Skeletal muscle satellite cell (primary cell): ENCODE data around the gene WDR48. TPM values are rescaled to one million over a fixed set of nuclear protein-coding genes. Genes with fewer than 3 reads are reported as not detected.

Experiments
- H3K27me3 ChIP-seq: 2 replicates; pipeline ENCODE4 v1.7.0; 2013; ENCODE audit warnings: low read length; ENCODE audit not compliant: control insufficient read depth, insufficient read depth
- H3K36me3 ChIP-seq: 2 replicates; pipeline ENCODE4 v1.7.0; 2013; ENCODE audit warnings: mild to moderate bottlenecking, control low read depth, low read length; ENCODE audit not compliant: insufficient read depth
- H3K4me1 ChIP-seq: 2 replicates; pipeline ENCODE4 v1.7.0; 2013; ENCODE audit warnings: low read length; ENCODE audit not compliant: control insufficient read depth, insufficient read depth
- H3K4me2 ChIP-seq: 2 replicates; pipeline ENCODE4 v1.7.0; 2013; ENCODE audit warnings: mild to moderate bottlenecking, low read length
- H3K4me3 ChIP-seq: 2 replicates; pipeline ENCODE4 v1.7.0; 2013; ENCODE audit warnings: low read length
- H3K9ac ChIP-seq: 2 replicates; pipeline ENCODE4 v1.7.0; 2013; ENCODE audit warnings: mild to moderate bottlenecking, low read depth, low read length, moderate library complexity
- H3K9me3 ChIP-seq: replicated peaks from 2 replicates; pipeline ENCODE4 v1.7.0; 2013; ENCODE audit warnings: mild to moderate bottlenecking, control low read depth, low read length
- total RNA-seq: library from RNA; depleted of rRNA; stranded (reverse); fragments of >200 nt; gene quantifications from 2 replicates; pipeline ENCODE4 v1.2.3, GENCODE V29; 2012; rRNA removed

Gene WDR48
- 17.9 and 25.1 TPM in 2 replicates for total RNA-seq

DNA sequence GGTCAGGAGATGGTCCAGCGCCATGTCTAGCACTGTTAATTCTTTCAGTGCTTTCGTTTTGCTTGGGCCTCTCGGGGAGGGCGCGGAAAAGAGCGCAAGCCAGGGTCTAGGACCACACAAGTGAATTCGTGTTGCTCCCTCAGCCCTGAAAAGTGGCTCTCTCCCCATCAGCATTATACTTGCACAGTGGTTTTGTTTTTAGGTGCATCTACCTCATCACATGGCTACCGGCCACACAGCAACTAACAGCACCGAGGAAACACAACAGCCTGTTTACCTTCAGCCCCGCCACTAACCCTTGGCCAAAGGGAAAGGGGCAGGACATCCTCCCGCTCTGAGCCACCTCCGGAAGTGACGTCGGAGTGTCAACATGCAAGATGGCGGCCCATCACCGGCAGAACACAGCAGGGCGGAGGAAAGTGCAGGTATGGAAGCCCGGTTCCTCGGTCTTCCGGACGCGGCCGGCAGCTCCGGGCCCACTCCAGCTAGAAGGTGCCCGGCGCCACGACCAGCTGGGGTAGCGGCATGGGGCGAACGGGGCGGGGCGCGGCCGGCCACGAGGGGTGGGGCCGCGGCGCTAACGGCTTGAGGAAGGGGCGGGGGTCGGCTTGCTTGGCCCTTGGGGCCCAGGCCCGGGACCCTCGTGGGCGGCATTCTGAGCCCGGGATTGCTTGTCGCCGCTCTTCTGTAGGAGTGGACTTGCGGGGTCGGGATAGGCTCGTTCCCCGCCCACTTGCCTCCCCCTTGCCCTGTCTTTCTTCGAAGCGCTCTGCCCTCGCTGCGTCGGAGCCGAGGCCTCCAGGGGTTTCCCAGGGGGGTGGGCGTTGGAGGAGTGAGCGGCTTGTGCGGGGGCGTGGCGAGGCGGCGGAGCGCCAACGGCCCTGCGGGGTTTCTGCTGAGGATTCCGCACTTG lies at the start of gene WDR48, which contains the start of gene SCN11A:
TSS of gene WDR48 (plus strand) at position 368 of the 913 bp plus-strand sequence. CDS start at position 378, 10 bp downstream.
TSS of gene SCN11A (minus strand) at position 296 of the 913 bp plus-strand sequence. CDS start 101,582 bp downstream, outside the sequence.
- Histone ChIP-seq H3K36me3 (no peaks in the 10 kb centered on the region), H3K9ac (peak within 1 kb of the TSS; percentile 89), H3K4me2 (peak within 1 kb of the TSS; percentile 82), H3K9me3 (no peaks in the 10 kb centered on the region), H3K4me1 (peaks cover 17% of the 10 kb centered on the region), H3K27me3 (peaks cover 15% of the 10 kb centered on the region), H3K4me3 (peak within 1 kb of the TSS; percentile 79)

GRCh38 chr3:39005295-39005694 lies 46.5 kb upstream of the WDR48 start:
- Histone ChIP-seq H3K4me2 (no peak overlapping the region), H3K9me3 (no peaks in the 10 kb centered on the region), H3K27me3 (peaks cover 15% of the 10 kb centered on the region), H3K36me3 (no peaks in the 10 kb centered on the region), H3K9ac (no peak overlapping the region), H3K4me3 (no peak overlapping the region), H3K4me1 (no peaks in the 10 kb centered on the region)

- peaks cover 13% of the 10 kb centered on the region for H3K27me3 ChIP-seq
- no peaks in the 10 kb centered on the region for H3K4me1 ChIP-seq
- no peak overlapping the region for H3K4me3 ChIP-seq
- no peak overlapping the region for H3K9ac ChIP-seq
- H3K9me3 ChIP-seq = no peaks in the 10 kb centered on the region
- no peaks in the 10 kb centered on the region for H3K36me3 ChIP-seq
- no peak overlapping the region for H3K4me2 ChIP-seq
Measured at GRCh38 chr3:39011191-39011736, 40.6 kb upstream of the WDR48 start.

GRCh38 chr3:39013289-39013688 lies 38.5 kb upstream of the WDR48 start:
- Histone ChIP-seq H3K27me3 (peaks cover 15% of the 10 kb centered on the region), H3K9ac (no peak overlapping the region), H3K9me3 (no peaks in the 10 kb centered on the region), H3K4me3 (no peak overlapping the region), H3K36me3 (no peaks in the 10 kb centered on the region), H3K4me2 (no peak overlapping the region), H3K4me1 (no peaks in the 10 kb centered on the region)

DNA sequence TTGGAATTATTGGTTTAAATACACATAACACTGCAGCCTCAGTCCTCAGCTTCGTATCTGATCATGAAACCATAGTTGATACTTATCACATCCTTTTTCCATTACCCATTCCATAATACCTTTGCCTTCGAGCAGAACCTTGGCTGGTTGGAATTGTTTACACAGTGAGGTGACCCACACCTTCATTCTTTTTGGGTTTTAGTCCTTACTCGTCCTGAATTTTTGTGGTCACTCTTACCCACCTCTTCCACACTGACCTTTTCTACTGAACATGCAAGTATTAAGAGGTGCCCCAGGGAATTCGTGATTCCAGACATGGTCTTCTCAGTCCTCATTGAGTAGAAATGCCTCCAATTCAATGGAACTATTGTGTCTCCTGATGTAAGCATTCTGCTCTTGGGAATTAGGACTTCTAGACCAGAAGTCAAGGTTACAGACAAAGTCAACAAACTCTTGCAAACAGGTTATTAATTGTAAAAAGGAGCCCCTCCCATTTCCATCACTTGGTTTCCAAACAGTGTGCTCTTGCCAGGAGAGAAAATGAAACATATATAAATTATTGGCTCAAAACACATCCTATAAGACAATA lies 37.8 kb upstream of the WDR48 start:
- H3K4me2 ChIP-seq = no peak overlapping the region
- H3K4me3 ChIP-seq = no peak overlapping the region
- no peak overlapping the region for H3K9ac ChIP-seq
- no peaks in the 10 kb centered on the region for H3K9me3 ChIP-seq
- H3K4me1 ChIP-seq = no peaks in the 10 kb centered on the region
- H3K27me3 ChIP-seq = peaks cover 15% of the 10 kb centered on the region
- no peaks in the 10 kb centered on the region for H3K36me3 ChIP-seq

GRCh38 chr3:39015418-39015817 lies 36.4 kb upstream of the WDR48 start:
- Histone ChIP-seq H3K4me1 (no peaks in the 10 kb centered on the region), H3K9ac (no peak overlapping the region), H3K27me3 (peaks cover 25% of the 10 kb centered on the region), H3K4me3 (no peak overlapping the region), H3K9me3 (no peaks in the 10 kb centered on the region), H3K36me3 (no peaks in the 10 kb centered on the region), H3K4me2 (no peak overlapping the region)

DNA sequence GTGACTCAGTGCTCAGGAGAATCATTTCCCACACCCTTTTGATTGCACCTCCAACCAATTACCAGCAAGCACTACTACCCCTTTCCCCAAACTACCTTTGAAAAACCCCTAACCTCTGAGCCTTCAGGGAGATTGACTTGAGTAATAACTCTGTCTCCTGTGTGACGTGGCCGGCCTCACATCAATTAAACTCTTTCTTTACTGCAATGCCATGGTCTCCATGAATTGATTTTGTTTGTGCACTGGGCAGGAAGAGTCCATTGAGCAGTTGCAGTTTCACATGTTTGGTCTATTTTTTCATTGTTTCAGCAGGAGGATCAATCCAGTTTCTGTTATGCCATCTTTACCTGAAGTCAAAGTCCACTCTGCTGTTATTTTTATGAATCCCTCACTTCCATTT lies 32.5 kb upstream of the WDR48 start:
- no peak overlapping the region for H3K4me3 ChIP-seq
- no peaks in the 10 kb centered on the region for H3K9me3 ChIP-seq
- H3K36me3 ChIP-seq = no peaks in the 10 kb centered on the region

DNA sequence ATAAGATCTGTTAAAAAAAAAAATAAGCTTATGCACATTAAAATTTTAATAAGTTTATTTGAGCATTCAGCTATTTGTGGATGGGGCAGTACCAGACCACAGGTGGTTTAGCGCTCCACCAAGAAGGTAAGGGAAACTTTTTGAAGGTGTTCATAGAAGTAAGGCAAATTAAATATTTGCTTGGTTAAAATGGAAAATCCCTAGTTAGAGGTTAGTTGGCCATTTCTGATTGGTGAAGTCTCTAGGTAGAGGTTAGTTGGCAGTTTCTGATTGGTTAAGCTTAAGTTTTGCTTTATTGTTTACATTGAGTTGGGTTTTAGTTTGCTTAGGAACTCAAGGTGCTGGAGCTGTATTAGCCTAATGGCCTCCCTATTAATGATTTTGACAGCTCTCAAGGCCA lies 30.8 kb upstream of the WDR48 start:
- H3K4me1 ChIP-seq = no peaks in the 10 kb centered on the region
- no peaks in the 10 kb centered on the region for H3K36me3 ChIP-seq
- H3K9ac ChIP-seq = no peak overlapping the region
- no peaks in the 10 kb centered on the region for H3K9me3 ChIP-seq
- no peak overlapping the region for H3K4me3 ChIP-seq
- no peak overlapping the region for H3K4me2 ChIP-seq
- H3K27me3 ChIP-seq = peaks cover 32% of the 10 kb centered on the region

More for the DNA sequence above, 32.5 kb upstream of the WDR48 start:
- H3K4me1 ChIP-seq = no peaks in the 10 kb centered on the region
- no peak overlapping the region for H3K4me2 ChIP-seq
- peaks cover 29% of the 10 kb centered on the region for H3K27me3 ChIP-seq
- no peak overlapping the region for H3K9ac ChIP-seq

DNA sequence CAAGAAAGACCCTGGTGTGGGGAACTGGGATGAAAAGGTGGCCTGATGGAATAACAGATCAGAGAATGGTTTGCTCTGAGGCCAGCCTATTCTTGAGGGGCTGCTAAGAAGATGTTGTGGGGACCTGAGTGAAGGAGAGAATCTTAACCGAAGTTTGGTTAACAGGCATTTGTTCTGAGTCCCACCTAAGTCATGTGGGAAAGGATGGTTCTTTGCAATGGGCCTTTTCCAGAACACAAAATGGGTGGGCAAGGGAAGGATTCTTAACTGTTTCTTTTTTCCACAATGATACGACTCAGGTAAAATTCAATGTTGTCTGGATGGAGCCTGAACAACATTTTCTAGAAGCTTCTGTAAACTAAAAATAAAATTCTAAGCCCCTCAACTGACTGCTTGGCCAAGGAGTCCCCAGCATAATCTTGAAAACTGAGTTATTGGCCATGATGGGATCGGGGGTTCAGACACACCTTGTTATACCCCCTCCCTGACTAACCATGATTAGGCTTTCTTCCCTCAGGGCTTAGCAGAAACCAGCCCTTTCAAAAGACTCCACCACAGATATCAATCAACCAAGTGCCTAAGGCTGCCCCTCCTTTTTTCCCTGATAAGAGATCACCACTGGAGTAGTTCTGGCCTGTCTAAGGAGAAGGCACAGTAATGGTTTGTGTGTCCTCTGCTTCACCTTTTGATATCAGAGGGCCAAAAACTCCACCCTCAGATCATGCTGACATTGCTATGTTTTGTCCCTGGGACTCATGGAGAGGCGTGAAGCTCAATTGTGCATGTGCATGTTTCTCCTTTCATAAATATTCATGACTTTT lies 30.1 kb upstream of the WDR48 start:
- H3K27me3 ChIP-seq = peaks cover 38% of the 10 kb centered on the region
- H3K4me2 ChIP-seq = no peak overlapping the region
- no peaks in the 10 kb centered on the region for H3K4me1 ChIP-seq
- no peak overlapping the region for H3K4me3 ChIP-seq
- no peak overlapping the region for H3K9ac ChIP-seq
- no peaks in the 10 kb centered on the region for H3K36me3 ChIP-seq
- no peaks in the 10 kb centered on the region for H3K9me3 ChIP-seq

DNA sequence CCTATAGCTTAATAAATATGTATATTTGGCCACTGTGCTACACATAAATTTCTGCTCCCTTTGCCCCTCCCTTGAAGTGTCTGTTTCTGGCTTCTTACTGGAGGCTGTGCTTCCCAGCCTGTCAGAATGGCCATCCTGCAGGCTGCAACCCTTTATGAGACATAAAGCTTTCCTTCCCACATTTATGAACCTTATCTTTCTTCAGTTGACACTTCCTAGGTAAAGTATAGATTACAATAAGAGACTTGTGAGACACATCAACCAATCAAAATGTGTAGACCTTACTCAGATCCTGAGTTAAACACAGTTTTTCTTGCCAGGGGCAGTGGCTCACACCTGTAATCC lies 29.6 kb upstream of the WDR48 start:
- no peaks in the 10 kb centered on the region for H3K36me3 ChIP-seq
- H3K9ac ChIP-seq = no peak overlapping the region
- peaks cover 38% of the 10 kb centered on the region for H3K27me3 ChIP-seq
- H3K4me1 ChIP-seq = no peaks in the 10 kb centered on the region
- H3K4me3 ChIP-seq = no peak overlapping the region
- H3K9me3 ChIP-seq = no peaks in the 10 kb centered on the region
- no peak overlapping the region for H3K4me2 ChIP-seq

- Histone ChIP-seq H3K4me3 (no peak overlapping the region), H3K4me2 (no peak overlapping the region), H3K9me3 (no peaks in the 10 kb centered on the region), H3K27me3 (peaks cover 48% of the 10 kb centered on the region), H3K36me3 (no peaks in the 10 kb centered on the region), H3K9ac (no peak overlapping the region), H3K4me1 (no peaks in the 10 kb centered on the region)
Measured at GRCh38 chr3:39024497-39024896, 27.3 kb upstream of the WDR48 start.
